Activated T-cell treated with anti-CD3 and anti-CD28 coated beads for 1 hour (primary cell): Measurements from ENCODE around the gene UBTD1.

Experiments used
- DNase-seq: peaks from one replicate; pipeline ENCODE4 v3.0.0-alpha.2; 2020; ENCODE audit warnings: low read depth

UBTD1 gene

GRCh38 chr10:97584798-97585438 is 86.2 kb downstream of the UBTD1 start:
- no peak for DNase-seq

DNA sequence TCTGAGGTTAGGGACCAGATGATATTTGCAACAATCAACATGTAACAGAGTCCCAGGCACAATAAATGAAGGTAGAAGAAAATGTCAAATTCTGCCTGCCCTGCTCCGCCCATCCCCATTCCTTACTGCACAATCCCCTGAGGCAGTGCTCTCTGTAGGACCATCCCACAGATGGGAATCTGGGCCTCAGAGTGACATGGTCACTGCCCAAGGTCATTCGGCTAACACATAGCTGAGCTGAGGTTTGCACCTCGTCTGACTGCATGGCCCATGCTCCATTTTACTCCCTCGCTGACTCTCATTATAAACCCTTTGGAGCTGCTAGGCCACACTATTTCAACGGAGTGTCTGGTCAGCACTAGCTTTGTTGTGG is 86.7 kb downstream of the UBTD1 start:
- DNase-seq: no peak

DNA sequence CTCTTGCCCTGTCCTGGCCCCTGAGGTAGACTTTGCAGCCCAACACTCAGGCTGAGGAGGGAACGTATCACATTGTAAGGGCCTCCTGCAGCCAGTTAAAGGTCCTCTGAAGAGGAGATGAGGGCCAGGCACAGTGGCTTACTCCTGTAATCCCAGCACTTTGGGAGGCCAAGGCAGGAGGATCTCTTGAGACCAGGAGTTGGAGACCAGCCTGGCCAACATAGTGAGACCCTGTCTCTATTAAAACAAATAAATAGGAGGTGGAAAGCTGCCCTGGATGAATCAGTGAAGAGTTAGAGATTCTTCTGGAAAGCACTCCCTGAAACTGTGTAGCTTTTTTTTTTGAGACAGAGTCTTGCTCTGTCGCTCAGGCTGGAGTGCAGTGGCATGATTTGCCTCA is 88.5 kb downstream of the UBTD1 start:
- no peak for DNase-seq

GRCh38 chr10:97589479-97589878 is 90.8 kb downstream of the UBTD1 start, which contains the start of gene C10orf62:
TSS of gene C10orf62 (plus strand) at chr10:97589721. CDS start at chr10:97589898, 177 bp downstream.
- DNase-seq: no peak

- no peak for DNase-seq
These were observed 91.5 kb downstream of the UBTD1 start for GRCh38 chr10:97590082-97590747.

- DNase-seq: no peak
These were observed 92.2 kb downstream of the UBTD1 start for GRCh38 chr10:97590748-97591495.

- no peak for DNase-seq
These were observed 94.7 kb downstream of the UBTD1 start for GRCh38 chr10:97593421-97593820.

DNA sequence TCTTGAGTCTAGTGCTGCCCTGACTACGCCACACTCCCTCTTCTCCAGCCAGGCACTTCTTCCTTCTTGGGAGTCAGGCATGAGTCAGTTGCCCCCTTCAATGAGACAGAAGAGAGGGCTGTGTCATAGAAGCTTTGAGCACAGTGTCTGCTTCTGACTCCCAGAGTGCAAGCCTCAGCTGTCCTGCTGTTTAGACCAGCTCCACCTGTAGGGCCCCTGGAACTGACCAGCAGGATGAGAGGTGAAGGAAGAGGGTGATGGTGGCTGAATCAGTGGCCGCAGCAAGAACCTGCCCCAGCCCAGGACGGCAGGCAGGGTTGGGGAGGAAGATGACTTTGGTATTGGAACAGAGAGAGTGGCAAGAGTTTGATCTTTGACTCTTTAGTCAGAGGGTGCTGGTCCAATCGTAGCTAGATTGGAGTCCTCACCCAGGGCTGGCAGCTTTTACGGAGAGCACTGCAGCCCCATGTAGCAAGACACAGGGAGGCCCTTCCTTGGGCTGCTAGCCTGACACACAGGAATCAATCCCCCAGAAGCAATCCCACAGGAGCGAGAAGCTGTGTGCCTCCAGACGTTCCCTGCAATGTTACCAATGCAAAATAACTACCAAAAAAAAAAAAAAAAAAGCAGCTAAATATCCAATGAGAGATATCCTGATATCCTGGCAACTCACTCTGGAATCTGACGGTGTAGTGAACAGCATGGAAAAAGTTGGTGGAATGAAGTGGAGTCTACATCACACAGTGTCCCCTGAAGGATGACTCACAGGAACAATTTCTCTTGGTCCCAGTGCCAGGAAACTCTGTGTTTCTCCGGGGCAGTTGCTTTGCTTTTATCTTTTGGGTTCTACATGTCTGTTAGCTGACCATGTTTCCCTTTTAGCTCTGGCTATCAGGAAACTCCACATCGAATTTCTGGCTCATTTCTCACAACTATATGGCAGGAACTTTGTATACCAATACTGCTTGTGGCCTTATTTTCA is 97.7 kb downstream of the UBTD1 start:
- no peak for DNase-seq

DNA sequence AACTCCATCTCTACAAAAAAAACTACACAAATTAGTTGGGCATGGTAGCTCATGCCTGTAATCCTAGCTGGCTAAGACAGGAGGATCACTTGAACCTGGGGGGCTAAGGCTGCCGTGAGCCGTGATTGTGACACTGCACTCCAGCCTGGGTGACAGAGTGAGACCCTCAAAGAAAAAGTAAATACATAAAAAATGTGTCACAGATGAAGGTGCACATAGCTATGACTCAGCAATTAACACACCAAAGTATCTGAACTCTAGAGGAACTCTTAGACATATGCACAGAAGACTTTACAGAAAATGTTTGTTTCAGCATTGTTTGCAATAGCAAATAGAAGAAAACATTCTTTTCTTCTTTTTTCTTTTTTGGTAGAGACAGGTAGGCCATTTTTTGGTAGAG is 99.1 kb downstream of the UBTD1 start:
- no peak for DNase-seq

- no peak for DNase-seq
These were observed 99.9 kb downstream of the UBTD1 start for GRCh38 chr10:97598407-97599271.

DNA sequence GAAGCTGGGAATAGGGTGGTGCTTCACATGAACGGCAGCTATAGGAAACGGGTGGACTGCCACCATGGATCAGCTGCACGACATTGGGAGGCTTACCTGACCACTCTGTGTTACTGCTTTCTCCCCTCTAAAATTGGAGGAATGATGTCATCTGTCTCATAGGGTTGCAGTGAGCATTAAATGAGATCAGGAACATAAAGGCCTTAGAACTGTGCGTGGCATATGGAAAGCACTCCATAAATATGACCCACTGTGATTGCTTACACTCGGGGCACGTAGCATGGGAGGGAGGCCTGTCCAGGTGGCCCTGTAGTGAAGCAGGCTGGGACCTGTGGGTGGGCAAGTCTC is 100.5 kb downstream of the UBTD1 start:
- DNase-seq: no peak

DNA sequence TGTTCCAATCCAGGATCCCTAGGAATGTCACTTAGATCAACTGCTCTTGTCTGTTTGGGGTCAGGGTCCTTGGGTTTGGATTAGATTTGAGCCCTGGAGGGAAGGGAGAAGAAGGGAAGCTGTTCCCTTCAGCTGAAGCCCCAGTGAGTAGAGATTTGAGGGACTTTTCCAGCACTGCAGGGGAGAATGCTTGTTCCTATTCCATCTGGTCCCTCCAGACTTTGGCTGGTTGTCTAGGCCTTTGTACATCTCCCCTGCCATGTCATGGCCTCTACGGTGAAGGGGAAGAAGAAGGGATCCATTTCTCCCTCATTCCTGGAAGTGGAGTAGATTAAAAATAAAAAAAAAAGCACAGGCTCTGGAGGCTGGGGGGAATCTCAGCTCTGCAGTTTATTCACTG is 101.9 kb downstream of the UBTD1 start:
- DNase-seq: no peak

GRCh38 chr10:97601268-97602215 is 102.8 kb downstream of the UBTD1 start:
- no peak for DNase-seq

- DNase-seq: no peak
These were observed 108.4 kb downstream of the UBTD1 start for GRCh38 chr10:97607095-97607636.

GRCh38 chr10:97608991-97609561 is 110.4 kb downstream of the UBTD1 start:
- no peak for DNase-seq

DNA sequence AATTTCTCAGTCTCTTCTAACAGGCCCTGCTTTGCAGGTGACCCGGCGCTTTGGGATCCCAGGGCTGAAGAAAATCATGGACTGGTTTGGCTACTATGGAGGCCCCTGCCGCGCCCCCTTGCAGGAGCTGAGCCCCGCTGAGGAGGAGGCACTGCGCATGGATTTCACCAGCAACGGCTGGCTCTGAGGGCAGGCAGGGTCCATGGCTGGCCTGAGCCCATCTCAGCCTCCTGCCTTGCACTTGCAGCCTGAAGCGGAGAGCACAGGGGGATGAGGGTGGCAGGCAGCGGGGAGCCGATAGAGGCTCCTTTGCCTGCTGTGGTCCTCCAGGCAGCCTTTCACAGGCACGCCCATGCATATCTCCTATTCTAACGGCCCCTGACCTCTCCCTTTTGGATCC is 112.7 kb downstream of the UBTD1 start:
- DNase-seq: no peak

GRCh38 chr10:97612386-97612785 is 113.7 kb downstream of the UBTD1 start:
- no peak for DNase-seq

DNA sequence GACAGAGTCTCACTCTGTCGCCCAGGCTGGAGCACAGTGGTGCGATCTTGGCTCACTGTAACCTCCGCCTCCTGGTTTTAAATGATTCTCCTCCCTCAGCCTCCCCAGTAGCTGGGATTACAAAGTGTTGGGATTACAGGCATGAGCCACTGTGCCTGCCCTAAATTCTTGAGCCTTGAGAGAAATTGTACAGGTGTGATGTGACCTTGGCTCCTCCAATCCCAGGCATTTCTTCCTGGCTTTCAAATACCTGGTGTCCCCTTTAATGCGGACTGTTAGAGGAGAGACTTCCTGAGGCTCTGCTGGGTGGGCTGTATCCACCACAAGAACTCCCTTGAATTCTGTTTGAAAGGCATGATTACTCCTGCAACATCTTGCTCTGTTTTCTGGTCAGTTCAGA is 119.6 kb downstream of the UBTD1 start:
- DNase-seq: no peak

- DNase-seq: no peak
These were observed 120.0 kb downstream of the UBTD1 start for GRCh38 chr10:97618733-97619132.
